Measurements from ENCODE around the gene TSPEAR.
"Not testable (repeated sequence)": the region's sequence is repeated elsewhere in the genome, so short reads cannot be mapped to it uniquely, and the experiment has no call there.

Gene TSPEAR

DNA sequence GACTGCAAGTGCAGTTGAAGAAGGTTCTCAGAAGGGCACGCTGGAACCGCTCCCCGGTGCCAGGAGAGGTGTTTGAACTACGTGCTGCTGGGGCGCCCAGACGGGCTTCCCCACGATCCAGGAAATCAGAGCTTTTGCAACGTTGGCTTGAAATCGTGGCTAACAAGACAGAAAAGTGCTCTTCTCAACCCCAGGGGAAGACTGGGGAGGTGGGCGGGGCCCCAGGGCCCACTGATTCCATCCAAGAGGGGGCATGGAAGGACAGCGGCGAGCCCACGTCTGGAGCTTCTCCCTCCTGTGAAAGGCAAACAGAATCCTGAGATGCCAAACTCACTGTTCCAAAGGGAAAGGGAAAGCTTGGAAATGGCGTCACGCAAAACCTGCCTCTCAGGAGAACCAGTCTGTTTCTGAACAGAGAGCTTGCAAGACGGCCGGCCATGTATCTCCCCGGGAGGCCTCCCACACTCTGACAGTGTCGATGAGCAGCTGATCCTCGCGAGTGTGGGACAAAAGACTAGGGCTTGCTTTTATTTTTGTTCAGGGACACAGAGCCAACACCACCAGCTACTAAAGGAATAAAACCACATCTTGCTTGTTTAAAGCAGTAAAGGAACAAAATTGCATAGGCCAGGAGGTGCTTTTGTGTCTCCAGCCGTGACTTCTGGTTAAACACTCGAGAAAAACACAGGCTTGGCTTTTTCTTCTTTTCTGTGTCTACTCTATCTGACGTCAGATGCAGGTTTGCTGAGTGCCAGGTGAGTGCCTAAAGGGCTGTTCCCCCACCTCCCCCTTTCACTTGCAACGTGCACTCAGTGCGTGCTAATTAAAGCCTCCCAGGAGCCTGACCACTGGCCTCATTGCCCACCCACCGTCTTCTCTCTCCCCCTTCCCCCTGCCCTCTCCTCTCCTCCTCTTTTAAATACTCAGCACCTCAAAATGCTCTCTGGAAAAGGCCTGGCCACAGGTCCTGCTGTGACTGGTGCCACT, 214.5 kb downstream of the TSPEAR start:
- DNase-seq = peak; percentile 44

DNA sequence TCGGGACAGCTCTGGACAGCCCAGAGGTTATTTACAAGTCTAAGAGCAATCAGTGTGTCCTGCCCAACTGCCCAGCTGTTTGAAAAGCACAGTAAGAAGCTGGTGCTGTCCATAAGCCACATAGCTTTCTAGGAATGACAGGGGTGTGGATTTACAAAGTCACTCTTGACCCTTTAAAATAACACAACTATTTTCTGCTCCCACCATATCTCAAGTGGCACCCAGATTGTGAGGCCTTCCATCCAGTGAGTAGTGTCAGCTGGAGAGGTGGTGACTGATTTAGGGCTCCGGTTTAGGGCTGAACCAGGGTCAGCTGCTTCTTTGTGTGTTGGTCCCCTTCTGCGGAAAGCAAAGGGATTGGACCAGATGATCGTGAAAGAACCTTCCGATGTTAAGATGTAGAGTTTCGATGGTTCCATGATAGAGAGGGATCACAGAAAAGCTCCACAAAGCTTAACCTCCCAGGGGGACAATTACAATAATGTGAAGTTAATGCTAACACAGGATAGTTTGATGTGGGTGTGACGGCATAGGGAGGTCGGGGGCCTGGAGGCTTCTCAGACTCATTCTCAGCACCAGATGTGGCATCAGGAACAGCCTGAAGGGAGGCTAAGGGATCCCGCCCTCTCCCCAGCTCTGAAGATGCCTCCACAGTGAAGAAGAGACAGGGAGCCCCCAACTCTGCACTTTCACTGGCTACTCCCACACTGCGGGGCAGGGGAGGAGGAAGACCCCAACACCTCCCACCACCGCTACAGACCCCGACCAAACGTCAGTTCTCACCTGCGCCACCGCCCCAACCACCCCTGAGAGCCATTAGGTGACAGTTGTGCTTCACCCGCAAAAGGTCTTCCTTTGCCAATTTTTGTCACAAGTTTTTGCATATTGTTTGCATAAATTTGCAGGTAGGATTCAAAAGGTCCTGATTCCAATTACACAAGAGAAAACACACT, 215.5 kb downstream of the TSPEAR start:
- no peak for DNase-seq

DNA sequence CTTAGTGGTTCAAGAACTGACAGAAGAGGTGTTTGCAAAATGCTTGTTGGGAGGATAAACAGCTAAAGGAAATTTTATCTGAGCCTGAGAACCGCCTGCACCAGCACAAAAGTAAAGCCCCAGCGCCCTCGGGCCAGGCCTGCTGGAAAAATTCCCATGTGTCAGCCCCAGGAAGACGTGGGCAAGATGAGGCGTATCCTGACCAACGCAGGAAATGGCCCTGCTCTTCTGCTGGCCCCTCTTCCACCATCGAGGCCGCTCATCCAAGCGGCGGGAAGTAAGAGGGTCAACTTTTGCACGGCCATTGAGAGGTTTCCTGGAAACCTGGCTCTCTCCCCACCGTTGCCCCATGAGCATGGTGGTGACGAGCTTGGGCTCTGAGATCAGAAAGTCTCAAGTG, 216.4 kb downstream of the TSPEAR start:
- DNase-seq = no peak

DNA sequence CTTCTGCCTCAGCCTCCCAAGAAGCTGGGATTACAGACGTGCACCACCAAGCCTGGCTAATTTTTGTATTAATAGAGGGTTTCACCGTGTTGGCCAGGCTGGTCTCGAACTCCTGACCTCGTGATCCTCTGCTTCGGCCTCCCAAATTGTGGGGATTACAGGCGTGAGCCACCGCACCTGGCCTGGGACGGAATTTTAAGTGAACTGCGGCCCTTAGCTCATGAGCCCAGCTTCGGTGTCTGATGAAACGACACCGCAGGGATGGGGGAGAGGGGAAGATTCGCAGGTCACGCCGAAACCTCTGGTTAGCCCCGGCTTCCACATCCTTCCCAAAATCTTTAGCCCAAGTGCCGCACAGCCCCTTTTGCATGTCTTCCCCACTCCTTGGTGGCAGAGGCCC, 217.0 kb downstream of the TSPEAR start:
- no peak for DNase-seq

DNA sequence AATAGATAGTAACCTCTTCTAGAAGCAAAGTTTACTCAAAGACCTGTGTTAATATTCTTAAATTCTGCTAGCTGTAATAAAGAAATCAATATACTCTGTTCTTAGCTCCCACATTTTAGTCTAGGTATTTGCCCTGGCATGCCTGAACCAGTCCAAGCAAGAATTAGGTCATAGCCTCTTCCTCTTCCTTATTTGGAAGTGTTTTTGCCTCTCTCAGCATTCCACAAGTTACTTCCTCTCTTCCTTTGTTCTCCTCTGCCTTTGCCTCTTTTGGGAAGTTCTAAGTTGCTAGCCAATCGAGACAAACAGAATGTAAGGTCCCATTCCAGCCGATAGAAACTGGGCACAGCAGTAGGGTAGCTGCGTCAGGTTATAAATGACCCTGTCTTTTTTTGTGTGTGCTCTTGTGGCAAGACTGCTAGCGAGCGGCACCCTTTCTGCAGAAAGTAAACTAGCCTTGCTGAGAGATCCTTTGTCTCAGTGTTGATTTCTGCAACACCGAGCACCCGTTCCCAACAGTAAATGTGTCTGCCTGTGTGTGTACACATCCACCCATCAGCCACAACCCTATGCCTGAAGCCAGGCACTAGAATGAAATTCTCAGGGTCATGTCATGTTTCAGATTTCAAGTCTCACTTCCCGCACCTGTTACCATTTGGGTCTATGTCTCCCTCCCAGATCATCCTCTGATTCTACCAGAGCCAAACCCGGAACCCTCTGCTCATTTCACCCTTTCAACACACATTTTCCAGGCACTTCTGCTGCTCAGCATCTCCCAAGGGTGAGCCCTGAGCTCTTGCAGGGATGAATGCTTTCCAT, 218.6 kb downstream of the TSPEAR start:
- no peak for DNase-seq

DNA sequence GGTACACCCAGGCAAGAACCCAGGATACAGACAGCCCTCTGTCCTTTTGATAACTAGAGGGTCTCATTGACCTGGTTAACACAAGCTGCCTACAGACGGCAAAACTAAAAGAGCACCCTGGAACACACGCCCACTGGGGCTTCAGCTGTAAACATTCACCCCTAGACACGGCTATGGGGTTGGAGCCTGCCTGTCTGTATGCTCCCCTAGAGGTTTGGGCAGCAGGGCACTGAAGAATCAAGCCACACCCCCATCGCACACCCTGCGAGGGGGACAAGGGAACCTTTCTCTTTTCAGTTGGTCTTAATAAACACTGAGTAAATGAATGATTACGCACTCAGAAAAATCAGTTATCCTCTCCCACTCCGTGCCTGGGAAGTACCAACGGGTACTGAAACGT, 220.6 kb downstream of the TSPEAR start:
- no peak for DNase-seq

DNA sequence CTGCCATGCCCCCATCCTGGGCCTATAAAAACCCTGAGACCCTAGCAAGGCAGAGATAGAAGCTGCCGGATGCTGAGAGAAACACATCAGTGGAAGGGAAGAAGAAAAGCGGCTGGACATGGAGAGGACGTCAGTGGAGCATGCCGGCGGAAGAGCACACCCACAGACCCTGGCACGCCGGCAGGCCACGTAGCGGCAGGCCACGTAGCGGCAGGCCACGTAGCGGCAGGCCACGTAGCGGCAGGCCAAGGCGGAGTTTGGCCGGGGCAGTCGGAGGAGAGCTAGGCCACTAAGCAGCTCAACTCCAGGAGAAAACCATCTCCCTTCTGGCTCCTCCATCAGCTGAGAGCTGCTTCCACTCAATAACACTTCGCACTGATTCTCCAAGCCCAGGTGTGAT, 221.0 kb downstream of the TSPEAR start:
- no peak for DNase-seq

DNA sequence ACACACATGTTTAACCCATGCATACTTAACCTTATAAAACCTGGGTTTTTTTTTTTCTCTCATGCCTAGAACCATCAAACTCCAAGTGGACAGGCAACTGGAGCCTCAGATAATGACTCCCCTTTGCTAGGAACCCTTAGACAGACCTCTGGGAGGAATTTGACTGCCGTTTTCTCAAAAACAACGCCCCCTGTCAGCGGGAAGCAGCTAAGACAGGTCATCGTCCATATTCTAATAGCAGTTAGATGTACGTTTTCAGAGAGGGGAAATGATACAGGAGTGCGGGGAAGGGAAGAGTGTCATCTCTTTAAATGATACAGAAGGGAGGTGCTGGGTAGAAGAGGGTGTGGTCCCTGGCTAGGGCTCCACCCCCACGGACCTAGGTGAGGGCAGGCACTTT, 221.4 kb downstream of the TSPEAR start:
- no peak for DNase-seq

DNA sequence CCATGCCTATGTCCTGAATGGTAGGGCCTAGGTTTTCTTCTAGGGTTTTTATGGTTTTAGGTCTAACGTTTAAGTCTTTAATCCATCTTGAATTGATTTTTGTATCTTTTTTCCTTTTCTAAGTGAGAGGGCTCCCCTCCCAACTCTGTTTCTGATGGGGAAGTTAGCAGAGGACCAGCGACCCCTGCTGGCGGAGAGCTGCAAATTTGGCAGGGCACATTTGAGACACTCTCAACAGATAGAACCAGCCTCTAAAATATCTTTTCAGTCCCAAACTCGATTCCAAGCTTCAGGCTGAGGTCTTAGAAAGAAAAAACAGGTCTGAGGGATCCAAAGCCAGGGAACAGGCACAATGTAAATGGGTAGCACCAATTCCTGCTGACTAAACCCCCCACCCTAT, 223.5 kb downstream of the TSPEAR start:
- no peak for DNase-seq

DNA sequence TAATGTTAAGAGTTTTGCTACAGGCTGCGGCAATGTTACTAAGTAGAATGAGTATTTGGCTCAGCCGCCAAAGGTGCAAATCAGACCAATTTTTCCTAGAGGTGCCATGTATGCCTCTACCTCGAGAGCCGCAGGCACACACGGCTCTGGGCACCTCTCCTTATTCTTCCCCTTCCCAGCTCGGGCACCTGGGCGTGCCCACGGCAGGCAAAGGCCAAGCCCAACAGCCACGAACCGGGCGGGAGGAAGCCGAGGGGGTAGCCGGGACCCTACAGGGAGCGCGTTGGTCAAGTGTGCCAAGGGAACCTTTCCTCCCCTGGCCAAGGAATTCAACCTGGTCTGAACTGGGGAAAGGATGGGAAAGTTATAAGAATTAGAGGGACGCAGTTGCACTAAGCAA, 225.1 kb downstream of the TSPEAR start:
- DNase-seq = no peak

DNA sequence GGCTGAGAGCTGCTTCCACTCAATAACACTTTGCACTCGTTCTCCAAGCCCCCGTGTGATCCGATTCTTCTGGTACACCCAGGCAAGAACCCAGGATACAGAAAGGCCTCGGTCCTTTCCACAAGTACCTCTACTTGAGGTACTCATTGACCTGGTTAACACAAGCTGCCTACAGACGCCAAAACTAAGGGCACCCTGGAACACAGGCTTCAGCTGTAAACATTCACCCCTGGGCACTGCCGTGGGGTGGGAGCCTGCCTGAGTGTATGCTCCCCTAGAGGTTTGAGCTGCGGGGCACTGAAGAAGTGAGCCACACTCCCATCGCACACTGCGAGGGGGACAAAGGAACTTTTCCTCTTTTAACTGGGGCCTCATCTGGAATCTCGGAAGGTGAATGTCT, 225.6 kb downstream of the TSPEAR start:
- DNase-seq = no peak

DNA sequence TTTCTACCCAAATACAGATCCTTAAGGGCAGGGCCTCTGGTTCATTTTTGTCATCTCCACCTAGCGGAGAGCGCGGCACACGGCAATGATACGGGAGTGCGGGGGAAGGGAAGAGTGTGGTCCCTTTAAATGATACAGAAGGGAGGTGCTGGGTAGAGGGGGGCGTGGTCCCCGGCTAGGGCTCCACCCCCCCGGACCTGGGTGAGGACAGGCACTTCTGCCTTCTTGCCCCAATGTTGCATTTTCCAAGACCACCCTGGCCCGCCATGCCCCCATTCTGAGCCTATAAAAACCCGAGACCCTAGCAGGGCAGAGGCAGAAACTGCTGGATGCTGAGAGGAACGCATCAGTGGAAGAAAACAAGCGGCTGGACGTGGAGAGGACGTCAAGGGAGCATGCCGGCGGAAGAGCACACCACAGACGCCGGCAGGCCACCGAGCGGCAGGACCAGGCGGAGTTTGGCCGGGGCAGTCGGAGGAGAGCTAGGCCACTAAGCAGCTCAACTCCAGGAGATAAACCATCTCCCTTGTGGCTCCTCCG, 226.0 kb downstream of the TSPEAR start:
- no peak for DNase-seq

DNA sequence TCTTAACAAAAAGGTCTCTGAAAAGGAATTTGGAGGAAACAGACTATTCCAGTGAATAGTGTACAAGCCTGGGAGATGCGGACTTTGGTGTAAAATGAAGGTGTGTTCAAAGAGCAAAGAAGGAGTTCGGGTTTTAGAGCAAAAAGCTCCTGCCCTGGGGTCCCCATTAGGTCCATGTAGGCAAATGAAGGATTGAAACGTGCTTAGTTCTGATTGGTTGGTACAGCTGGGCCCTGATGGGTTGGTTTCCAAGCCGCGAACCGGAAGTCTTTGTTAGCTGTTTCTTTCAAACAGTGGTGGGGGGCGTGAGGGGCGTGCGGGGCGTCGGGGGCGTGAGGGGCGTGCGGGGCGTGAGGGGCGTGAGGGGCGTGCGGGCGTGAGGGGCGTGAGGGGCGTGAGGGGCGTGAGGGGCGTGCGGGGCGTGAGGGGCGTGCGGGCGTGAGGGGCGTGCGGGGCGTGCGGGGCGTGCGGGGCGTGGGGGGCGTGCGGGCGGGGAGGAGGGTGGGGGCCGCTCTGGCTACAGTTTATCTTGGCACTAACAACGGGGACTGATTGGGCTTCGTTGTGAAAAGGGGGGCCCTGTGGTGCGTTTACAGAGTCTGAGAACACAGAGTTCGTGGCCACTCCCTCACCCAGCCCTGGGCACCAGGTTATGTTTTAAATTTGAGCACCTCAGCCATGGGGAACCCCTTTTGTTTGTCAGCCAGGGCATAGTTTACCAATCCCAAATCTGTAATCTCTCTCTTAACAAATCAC, 226.7 kb downstream of the TSPEAR start:
- no peak for DNase-seq

DNA sequence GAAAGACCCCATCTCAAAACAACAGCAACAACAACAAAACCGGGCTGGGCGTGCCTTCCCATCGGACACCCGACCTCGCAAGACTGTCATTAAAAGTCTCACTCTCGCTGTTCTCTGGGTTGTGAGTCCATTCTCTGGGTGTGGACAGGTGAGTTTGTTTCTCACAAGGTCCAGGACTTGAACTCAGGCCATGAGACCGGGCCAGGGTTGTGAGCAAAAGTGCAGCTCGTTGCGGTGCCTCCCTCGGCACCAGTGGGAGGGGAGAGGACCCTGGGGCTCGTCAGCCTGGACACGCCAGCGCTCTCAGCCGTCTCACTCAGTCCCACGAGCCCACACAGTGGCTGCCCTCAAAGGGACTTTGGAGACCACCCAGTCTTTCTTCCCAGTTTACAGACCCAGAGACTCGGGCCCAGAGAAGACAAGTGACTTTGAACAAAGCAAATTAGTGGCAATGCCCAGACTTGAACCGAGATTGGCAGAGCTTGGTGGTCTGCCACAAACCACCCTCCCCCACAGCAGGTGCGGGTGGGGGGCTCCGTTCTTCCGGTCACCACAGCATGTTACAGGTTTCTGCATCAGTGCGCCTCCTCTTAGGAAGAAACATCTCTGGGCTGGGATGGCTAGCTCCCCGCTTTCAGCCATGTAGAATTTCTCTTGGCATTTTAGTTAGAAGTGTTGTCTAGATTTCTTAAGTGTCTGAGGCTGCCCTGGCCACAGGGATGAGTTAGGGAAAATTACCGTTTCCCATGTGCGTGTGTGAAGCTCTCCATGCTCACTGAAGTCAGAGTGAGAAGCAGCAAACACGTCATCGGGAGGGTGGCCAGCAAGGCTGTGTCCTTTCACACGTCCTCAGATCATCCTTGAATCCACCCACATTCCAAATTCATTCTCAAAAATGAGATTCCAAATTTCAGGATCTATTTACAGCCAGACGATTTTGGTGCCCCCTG, 227.8 kb downstream of the TSPEAR start:
- no peak for DNase-seq

DNA sequence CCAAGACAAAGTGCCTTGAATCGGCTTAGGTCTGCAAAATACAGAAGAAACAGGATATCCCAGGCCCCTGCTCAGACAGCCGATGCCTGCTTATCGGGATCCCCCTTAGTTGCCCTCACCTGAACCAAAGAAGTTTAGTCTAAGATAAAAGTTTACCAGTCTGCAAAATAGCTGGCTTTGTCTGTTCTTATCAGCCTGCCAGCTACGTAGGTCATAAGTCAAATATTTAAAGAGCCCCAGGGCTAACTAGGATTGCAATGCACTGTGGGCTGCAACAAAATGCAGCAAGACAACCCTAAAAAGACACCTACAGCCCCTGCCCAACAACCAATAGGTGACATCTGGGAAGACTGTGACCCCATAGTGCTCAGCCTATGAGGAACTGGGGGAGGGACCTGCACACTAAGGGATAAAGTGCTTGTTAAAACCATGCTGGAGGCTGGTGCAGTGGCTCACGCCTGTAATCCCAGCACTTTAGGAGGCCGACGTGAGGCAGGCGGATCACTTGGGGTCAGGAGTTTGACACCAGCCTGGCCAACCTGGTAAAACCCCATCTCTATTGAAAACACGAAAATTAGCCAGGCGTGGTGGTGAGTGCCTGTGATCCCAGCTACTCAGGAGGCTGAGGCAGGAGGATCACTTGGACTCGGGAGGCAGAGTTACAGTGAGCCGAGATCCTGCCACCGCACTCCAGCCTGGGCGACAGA, 228.6 kb downstream of the TSPEAR start:
- DNase-seq = no peak

DNA sequence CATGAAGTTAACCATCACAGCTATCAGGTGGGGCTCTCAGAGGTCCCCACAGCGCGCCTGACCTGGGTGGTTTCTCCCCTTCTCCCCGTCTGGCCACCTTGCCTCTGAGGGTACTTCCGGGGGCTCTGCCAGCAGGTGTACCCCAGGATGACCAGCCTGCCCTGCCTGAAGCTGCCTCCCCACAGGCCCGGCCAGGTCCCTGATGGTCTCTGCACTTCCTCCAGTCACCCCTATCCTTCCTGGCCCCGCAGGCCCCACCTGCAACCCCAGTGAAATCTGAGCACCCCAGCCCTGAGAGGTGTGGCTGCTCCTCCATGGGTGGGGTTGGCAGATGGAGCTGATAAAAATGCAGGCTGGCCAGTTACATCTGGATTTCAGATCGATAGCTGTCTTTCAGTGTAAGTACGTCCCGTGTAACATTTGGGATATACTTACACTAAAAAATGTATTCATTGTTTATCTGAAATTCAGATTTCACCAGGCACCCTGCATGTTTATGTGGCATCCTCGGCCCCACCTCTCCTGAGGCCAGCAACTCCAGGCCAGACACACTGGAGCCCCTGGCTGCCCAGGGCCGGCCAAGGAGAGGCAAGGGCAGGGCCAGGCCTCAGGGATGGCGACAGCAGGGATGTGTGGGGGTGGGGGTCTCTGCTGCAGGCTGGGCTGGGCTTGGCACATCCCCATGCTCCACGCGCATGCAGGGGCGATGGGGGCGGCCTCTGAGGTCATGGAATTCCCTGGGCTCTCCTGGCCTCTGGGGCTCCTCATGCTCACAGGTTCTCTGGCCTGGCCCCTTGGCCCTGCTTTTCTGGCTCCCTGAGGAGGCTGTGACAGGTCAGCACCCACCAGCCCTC, 230.9 kb downstream of the TSPEAR start:
- no peak for DNase-seq

DNA sequence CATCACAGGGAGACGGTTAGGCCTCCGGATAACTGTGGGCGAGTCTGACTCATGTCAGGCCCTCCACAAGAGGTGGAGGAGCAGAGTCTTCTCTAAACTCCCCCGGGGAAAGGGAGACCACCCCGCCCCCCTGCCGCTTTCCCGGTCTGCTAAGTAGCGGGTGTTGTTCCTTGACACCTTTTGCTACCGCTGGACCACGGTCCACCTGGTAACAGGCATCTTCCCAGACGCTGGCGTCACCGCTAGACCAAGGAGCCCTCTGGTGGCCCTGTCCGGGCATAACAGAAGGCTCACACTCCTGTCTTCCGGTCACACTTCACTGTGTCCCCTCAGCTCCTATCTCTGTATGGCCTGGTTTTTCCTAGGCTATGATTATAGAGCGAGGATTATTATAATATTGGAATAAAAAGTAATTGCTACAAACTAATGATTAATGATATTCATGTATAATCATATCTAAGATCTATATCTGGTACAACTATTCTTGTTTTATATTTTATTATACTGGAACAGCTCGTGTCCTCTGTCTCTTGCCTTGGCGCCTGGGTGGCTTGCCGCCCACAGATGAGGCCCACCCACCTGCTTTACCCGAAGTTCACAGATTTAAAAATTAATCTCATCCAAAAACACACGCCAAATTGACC, 231.7 kb downstream of the TSPEAR start:
- DNase-seq = not testable (repeated sequence)

DNA sequence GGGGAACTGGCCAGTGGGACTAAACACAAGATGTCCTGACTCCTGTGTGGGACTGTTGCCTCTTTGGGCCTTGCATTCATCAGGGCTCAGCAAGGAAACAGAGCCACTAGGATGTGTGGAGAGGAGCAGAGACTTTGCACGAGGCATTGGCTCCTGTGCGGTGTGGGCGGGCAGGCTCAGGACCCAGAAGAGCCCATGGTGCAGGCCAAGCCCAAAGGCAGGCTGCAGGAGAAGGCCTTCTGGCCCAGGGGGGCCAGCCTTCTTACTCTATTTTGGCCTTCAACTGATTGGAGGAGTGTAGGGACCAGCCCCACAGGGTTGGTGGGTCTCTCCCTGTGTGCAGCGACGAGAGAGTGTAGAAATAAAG, 232.6 kb downstream of the TSPEAR start:
- DNase-seq = no peak

All from NCI-H748 treated with DMSO at 0.1 percent for 48 hours (cell line).